ENCODE measurements around the gene ZBTB4. TPM values are rescaled to one million over a fixed set of nuclear protein-coding genes. Genes with fewer than 3 reads are reported as not detected.

ZBTB4 gene
- polyA plus RNA-seq, 1 donor from 2014 or later, result 8.0 TPM

- Histone ChIP-seq H3K27me3 (ENCODE audit: insufficient read depth, low read depth, low read length) (peaks cover 23% of the 10 kb centered on the region), H3K9me2 (ENCODE audit: insufficient read depth, low read length) (no peaks in the 10 kb centered on the region), H3K36me3 (ENCODE audit: insufficient read depth, low read length) (no peaks in the 10 kb centered on the region), H3K9ac (ENCODE audit: low read length) (no peak overlapping the region), H4K20me1 (ENCODE audit: insufficient read depth) (no peaks in the 10 kb centered on the region), H3K79me2 (replicated peaks; ENCODE audit: insufficient read depth, low read length) (no peaks in the 10 kb centered on the region), H3K4me2 (ENCODE audit: low read length) (no peak overlapping the region), H2AFZ (ENCODE audit: low read depth, low read length) (no peak overlapping the region), H3K4me3 (ENCODE audit: low read length) (no peak overlapping the region), H3K27ac (ENCODE audit: low read length) (no peak overlapping the region), H3K9me3 (ENCODE audit: low read length) (no peaks in the 10 kb centered on the region), H3F3A (ENCODE audit: insufficient read depth, low read length, poor library complexity, severe bottlenecking) (no peaks in the 10 kb centered on the region)
- TF ChIP-seq RAD21 (conservative IDR thresholded peaks at IDR 0.05) (no peak), REST (IDR thresholded peaks at IDR 0.05; ENCODE audit: borderline replicate concordance) (no peak), SMC3 (conservative IDR thresholded peaks at IDR 0.05; ENCODE audit: poor library complexity) (no peak), EP300 (conservative IDR thresholded peaks at IDR 0.05; ENCODE audit: poor library complexity, severe bottlenecking) (no peak), POLR2AphosphoS5 (IDR thresholded peaks at IDR 0.05) (no peak), MXI1 (conservative IDR thresholded peaks at IDR 0.05; ENCODE audit: poor library complexity, severe bottlenecking) (no peak), CTCF (IDR thresholded peaks at IDR 0.05; ENCODE audit: poor library complexity, severe bottlenecking) (no peak), EZH2 (IDR thresholded peaks at IDR 0.05; ENCODE audit: borderline replicate concordance, insufficient read depth, low read length, poor library complexity, severe bottlenecking) (no peak), TAF1 (IDR thresholded peaks at IDR 0.05; ENCODE audit: low read depth) (no peak)
These were observed 47.1 kb downstream of the ZBTB4 start for GRCh38 chr17:7432296-7432695.

GRCh38 chr17:7431231-7431630 is 48.2 kb downstream of the ZBTB4 start:
- Histone ChIP-seq H3K9me3 (ENCODE audit: low read length) (no peaks in the 10 kb centered on the region), H3K79me2 (replicated peaks; ENCODE audit: insufficient read depth, low read length) (no peaks in the 10 kb centered on the region), H3K36me3 (ENCODE audit: insufficient read depth, low read length) (no peaks in the 10 kb centered on the region), H3K27ac (ENCODE audit: low read length) (no peak overlapping the region), H3K4me3 (ENCODE audit: low read length) (no peak overlapping the region), H3K4me2 (ENCODE audit: low read length) (no peak overlapping the region), H2AFZ (ENCODE audit: low read depth, low read length) (no peak overlapping the region), H3K9me2 (ENCODE audit: insufficient read depth, low read length) (no peaks in the 10 kb centered on the region), H3K27me3 (ENCODE audit: insufficient read depth, low read depth, low read length) (peaks cover 14% of the 10 kb centered on the region), H3K9ac (ENCODE audit: low read length) (no peak overlapping the region), H4K20me1 (ENCODE audit: insufficient read depth) (no peaks in the 10 kb centered on the region), H3F3A (ENCODE audit: insufficient read depth, low read length, poor library complexity, severe bottlenecking) (no peaks in the 10 kb centered on the region)
- TF ChIP-seq EZH2 (IDR thresholded peaks at IDR 0.05; ENCODE audit: borderline replicate concordance, insufficient read depth, low read length, poor library complexity, severe bottlenecking), result no peak
- no peak for TF ChIP-seq SMC3 (conservative IDR thresholded peaks at IDR 0.05; ENCODE audit: poor library complexity)
- no peak for TF ChIP-seq TAF1 (IDR thresholded peaks at IDR 0.05; ENCODE audit: low read depth)
- TF ChIP-seq REST (IDR thresholded peaks at IDR 0.05; ENCODE audit: borderline replicate concordance), result no peak
- TF ChIP-seq CTCF (IDR thresholded peaks at IDR 0.05; ENCODE audit: poor library complexity, severe bottlenecking), result no peak
- TF ChIP-seq EP300 (conservative IDR thresholded peaks at IDR 0.05; ENCODE audit: poor library complexity, severe bottlenecking), result no peak
- no peak for TF ChIP-seq MXI1 (conservative IDR thresholded peaks at IDR 0.05; ENCODE audit: poor library complexity, severe bottlenecking)
- TF ChIP-seq RAD21 (conservative IDR thresholded peaks at IDR 0.05), result no peak
- no peak for TF ChIP-seq POLR2AphosphoS5 (IDR thresholded peaks at IDR 0.05)

Measured in neural cell (in vitro differentiated cells).